KMS-11 (cell line): ENCODE measurements around the gene RAD51B.

ENCODE experiments used
- H2AFZ ChIP-seq: fragments of 200-600 bp; sonication (generic); 2 replicates; pipeline ENCODE4 v1.6.1; 2016; ENCODE audit warnings: antibody characterized with exemption, mixed run types, low read depth
- H3K27ac ChIP-seq: fragments of 200-600 bp; sonication (generic); 2 replicates; pipeline ENCODE4 v1.6.1; 2016; ENCODE audit warnings: mild to moderate bottlenecking, mixed run types
- H3K27me3 ChIP-seq: fragments of 200-600 bp; sonication (generic); 2 replicates; pipeline ENCODE4 v1.6.1; 2017; ENCODE audit warnings: mild to moderate bottlenecking, low read depth, mixed run types, moderate library complexity; ENCODE audit not compliant: insufficient read depth
- H3K36me3 ChIP-seq: fragments of 200-600 bp; sonication (generic); 2 replicates; pipeline ENCODE4 v1.6.1; 2017; ENCODE audit warnings: mild to moderate bottlenecking, mixed run types; ENCODE audit not compliant: insufficient read depth
- H3K4me1 ChIP-seq: fragments of 200-600 bp; sonication (generic); 2 replicates; pipeline ENCODE4 v1.6.1; 2016; ENCODE audit warnings: mild to moderate bottlenecking, low read depth, mixed run types; ENCODE audit not compliant: poor library complexity, severe bottlenecking
- H3K4me2 ChIP-seq: fragments of 200-600 bp; sonication (generic); 2 replicates; pipeline ENCODE4 v1.7.0; 2016; ENCODE audit warnings: mild to moderate bottlenecking, mixed run types
- H3K4me3 ChIP-seq: fragments of 200-600 bp; sonication (generic); IDR thresholded peaks from 2 replicates; pipeline ENCODE4 v1.6.1; 2017; ENCODE audit warnings: low read depth, low read length, mixed read lengths; ENCODE audit not compliant: insufficient read depth
- H3K79me2 ChIP-seq: fragments of 200-600 bp; sonication (generic); 2 replicates; pipeline ENCODE4 v1.6.1; 2016; ENCODE audit warnings: low read depth, mixed run types; ENCODE audit not compliant: insufficient read depth
- H3K9ac ChIP-seq: fragments of 200-600 bp; sonication (generic); 2 replicates; pipeline ENCODE4 v1.6.1; 2016; ENCODE audit warnings: mild to moderate bottlenecking, mixed run types
- H4K20me1 ChIP-seq: fragments of 200-600 bp; sonication (generic); 2 replicates; pipeline ENCODE4 v1.6.1; 2016; ENCODE audit warnings: mild to moderate bottlenecking, mixed run types; ENCODE audit not compliant: insufficient read depth
- CTCF ChIP-seq: fragments of 200-600 bp; sonication (generic); conservative IDR thresholded peaks from 2 replicates; pipeline ENCODE4 v1.6.1; 2017; ENCODE audit warnings: low read depth, mild to moderate bottlenecking, antibody characterized with exemption, low read length, moderate library complexity, mixed read lengths

Gene RAD51B

DNA sequence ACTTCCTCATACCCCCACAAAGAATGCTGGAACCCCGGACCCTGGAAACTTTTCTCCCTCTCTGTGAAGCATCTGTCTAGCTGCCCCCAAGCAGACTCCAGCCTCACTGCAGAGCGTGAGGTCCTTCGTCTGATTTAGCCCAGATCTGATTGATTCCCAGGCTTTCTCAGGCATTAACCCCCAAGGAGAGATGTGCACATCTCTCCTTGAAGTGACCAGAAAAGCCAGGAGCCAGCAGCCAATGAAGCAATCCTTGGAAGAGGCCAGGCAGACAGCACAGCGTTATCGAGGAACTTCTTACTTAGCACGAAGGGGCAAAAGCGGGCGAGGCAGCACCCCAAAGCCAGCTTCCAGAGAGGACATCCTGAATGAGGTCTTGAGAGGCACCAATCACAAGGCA is 872.6 kb downstream of the RAD51B start:
- no peaks in the 10 kb centered on the region for H3K79me2 ChIP-seq
- no peaks in the 10 kb centered on the region for H4K20me1 ChIP-seq
- no peaks in the 10 kb centered on the region for H3K27me3 ChIP-seq
- H3K4me3 ChIP-seq = no peak overlapping the region
- no peak overlapping the region for H3K9ac ChIP-seq
- no peak overlapping the region for H3K4me2 ChIP-seq
- no peak overlapping the region for H2AFZ ChIP-seq
- H3K27ac ChIP-seq = no peak overlapping the region
- peaks cover 7% of the 10 kb centered on the region for H3K4me1 ChIP-seq
- no peak for TF ChIP-seq CTCF
- H3K36me3 ChIP-seq = no peaks in the 10 kb centered on the region

- Histone ChIP-seq H3K36me3 (no peaks in the 10 kb centered on the region), H3K27me3 (no peaks in the 10 kb centered on the region), H3K79me2 (no peaks in the 10 kb centered on the region), H3K9ac (no peak overlapping the region), H2AFZ (no peak overlapping the region), H3K4me1 (peaks cover 7% of the 10 kb centered on the region), H3K27ac (no peak overlapping the region), H3K4me2 (no peak overlapping the region), H4K20me1 (no peaks in the 10 kb centered on the region), H3K4me3 (no peak overlapping the region)
- TF ChIP-seq CTCF = no peak
These were observed 873.6 kb downstream of the RAD51B start for GRCh38 chr14:68692916-68693771.

GRCh38 chr14:68693926-68694325 is 874.3 kb downstream of the RAD51B start:
- Histone ChIP-seq H3K27ac (no peak overlapping the region), H3K4me3 (no peak overlapping the region), H3K27me3 (no peaks in the 10 kb centered on the region), H3K79me2 (no peaks in the 10 kb centered on the region), H3K4me1 (peaks cover 7% of the 10 kb centered on the region), H3K9ac (no peak overlapping the region), H3K4me2 (no peak overlapping the region), H3K36me3 (no peaks in the 10 kb centered on the region), H4K20me1 (no peaks in the 10 kb centered on the region), H2AFZ (no peak overlapping the region)
- TF ChIP-seq CTCF = no peak

DNA sequence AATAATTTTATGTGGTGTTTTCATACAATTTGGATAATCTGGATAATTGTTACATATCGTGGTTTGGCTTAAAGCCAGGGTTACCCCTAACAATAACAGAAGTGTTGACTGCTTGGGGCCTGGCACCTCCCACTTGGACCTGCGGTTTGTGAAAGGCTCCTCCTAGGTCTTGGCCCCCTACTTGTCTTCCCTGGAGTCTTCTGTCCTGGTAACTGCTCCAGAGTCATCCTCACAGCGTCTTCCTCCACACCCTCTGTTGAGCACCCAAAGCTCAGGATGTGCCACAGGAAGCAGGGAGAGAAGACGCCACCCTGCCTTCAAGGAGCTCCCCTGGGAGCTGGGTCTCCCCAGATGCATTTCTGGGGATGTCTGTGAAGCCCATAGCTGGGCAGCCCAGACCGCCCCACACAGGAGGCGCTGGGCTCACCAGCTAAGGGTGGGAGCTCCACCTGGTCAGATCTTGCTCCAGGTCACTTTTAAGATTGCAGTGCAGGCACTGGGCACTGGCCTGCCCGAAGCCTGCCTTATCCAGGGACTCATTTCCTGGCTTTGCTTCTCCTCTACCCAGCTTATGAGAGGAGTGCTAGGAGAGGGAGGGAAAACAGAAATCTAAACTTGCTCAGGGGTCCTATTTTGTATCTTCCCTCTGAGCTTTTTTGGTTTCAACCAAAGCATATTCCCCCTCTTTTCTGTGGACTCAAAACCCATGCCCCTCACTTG is 875.1 kb downstream of the RAD51B start:
- TF ChIP-seq CTCF = no peak
- no peaks in the 10 kb centered on the region for H3K36me3 ChIP-seq
- H3K4me1 ChIP-seq = peaks cover 7% of the 10 kb centered on the region
- no peak overlapping the region for H3K4me3 ChIP-seq
- no peak overlapping the region for H3K27ac ChIP-seq
- H3K79me2 ChIP-seq = no peaks in the 10 kb centered on the region
- no peaks in the 10 kb centered on the region for H3K27me3 ChIP-seq
- no peaks in the 10 kb centered on the region for H4K20me1 ChIP-seq
- no peak overlapping the region for H3K4me2 ChIP-seq
- no peak overlapping the region for H2AFZ ChIP-seq
- H3K9ac ChIP-seq = no peak overlapping the region
